HG02588 (cell line): ENCODE measurements around the gene ATP8B3.
"Not testable (repeated sequence)": the region's sequence is repeated elsewhere in the genome, so short reads cannot be mapped to it uniquely, and the experiment has no call there.

Experiments used
- ATAC-seq: cut with Tn5 transposase; IDR thresholded peaks from one replicate; pipeline ENCODE4 v1.9.1; 2021; ENCODE audit warnings: mild to moderate bottlenecking, moderate library complexity; ENCODE audit not compliant: unreplicated experiment

The ATP8B3 gene

GRCh38 chr19:1799695-1800342 lies 12.3 kb downstream of the ATP8B3 start:
- ATAC-seq = no peak

- not testable (repeated sequence) for ATAC-seq
Measured at GRCh38 chr19:1797313-1797712, 14.8 kb downstream of the ATP8B3 start.

- no peak for ATAC-seq
Measured at GRCh38 chr19:1796395-1797142, 15.5 kb downstream of the ATP8B3 start.

- ATAC-seq = no peak
Measured at GRCh38 chr19:1794424-1795172, 17.5 kb downstream of the ATP8B3 start.

- ATAC-seq = no peak
Measured at GRCh38 chr19:1791879-1792278, 20.2 kb downstream of the ATP8B3 start.

- no peak for ATAC-seq
Measured at GRCh38 chr19:1790054-1790792, 21.9 kb downstream of the ATP8B3 start.

GRCh38 chr19:1789261-1790041 lies 22.6 kb downstream of the ATP8B3 start:
- no peak for ATAC-seq

- ATAC-seq = no peak
Measured at GRCh38 chr19:1787116-1787515, 25.0 kb downstream of the ATP8B3 start.

- no peak for ATAC-seq
Measured at GRCh38 chr19:1786668-1787067, 25.4 kb downstream of the ATP8B3 start.

GRCh38 chr19:1785310-1785709 lies 26.8 kb downstream of the ATP8B3 start:
- ATAC-seq = no peak

GRCh38 chr19:1783874-1784273 lies 28.2 kb downstream of the ATP8B3 start:
- ATAC-seq = no peak

GRCh38 chr19:1783354-1783753 lies 28.7 kb downstream of the ATP8B3 start:
- ATAC-seq = no peak

GRCh38 chr19:1782521-1782920 lies 29.6 kb downstream of the ATP8B3 start:
- no peak for ATAC-seq

- no peak for ATAC-seq
Measured at GRCh38 chr19:1780272-1780958, 31.7 kb downstream of the ATP8B3 start.

GRCh38 chr19:1779574-1779973 lies 32.5 kb downstream of the ATP8B3 start:
- no peak for ATAC-seq

GRCh38 chr19:1777149-1777548 lies 34.9 kb downstream of the ATP8B3 start:
- no peak for ATAC-seq

GRCh38 chr19:1776606-1777147 lies 35.4 kb downstream of the ATP8B3 start:
- no peak for ATAC-seq

- ATAC-seq = no peak
Measured at GRCh38 chr19:1775951-1776605, 36.0 kb downstream of the ATP8B3 start.
